IMR-90 (cell line): ENCODE data around the gene SYNRG.

Experiments
- CEBPB ChIP-seq: IDR thresholded peaks from 2 replicates; pipeline ENCODE4 v1.6.1; 2012; ENCODE audit warnings: low read depth, low read length, improper control_type of control experiment
- CHD1 ChIP-seq: IDR thresholded peaks from 2 replicates; pipeline ENCODE4 v1.6.1; 2012; ENCODE audit warnings: low read depth, low read length, improper control_type of control experiment
- MAZ ChIP-seq: IDR thresholded peaks from 2 replicates; pipeline ENCODE4 v1.6.1; 2012; ENCODE audit warnings: low read depth, mild to moderate bottlenecking, low read length, improper control_type of control experiment, moderate library complexity, borderline replicate concordance
- MXI1 ChIP-seq: IDR thresholded peaks from 2 replicates; pipeline ENCODE4 v1.6.1; 2012; ENCODE audit warnings: low read depth, mild to moderate bottlenecking, low read length, moderate library complexity, borderline replicate concordance
- NFE2L2 ChIP-seq: fragments of 150-350 bp; IDR thresholded peaks from 2 replicates; pipeline ENCODE4 v1.6.1; 2016; ENCODE audit warnings: low read depth, mild to moderate bottlenecking, low read length
- POLR2A ChIP-seq: IDR thresholded peaks from 2 replicates; pipeline ENCODE4 v1.6.1; 2012; ENCODE audit warnings: mild to moderate bottlenecking, low read depth, low read length
- RAD21 ChIP-seq: IDR thresholded peaks from 2 replicates; pipeline ENCODE4 v1.6.1; 2012; ENCODE audit warnings: low read length, improper control_type of control experiment
- RCOR1 ChIP-seq: IDR thresholded peaks from 2 replicates; pipeline ENCODE4 v1.6.1; 2012; ENCODE audit warnings: mild to moderate bottlenecking, low read length, improper control_type of control experiment; ENCODE audit not compliant: insufficient replicate concordance
- SMC3 ChIP-seq: fragments of 150-350 bp; IDR thresholded peaks from 2 replicates; pipeline ENCODE4 v1.6.1; 2016; ENCODE audit warnings: low read depth, mild to moderate bottlenecking, antibody characterized with exemption, low read length, moderate library complexity
- USF2 ChIP-seq: fragments of 150-350 bp; IDR thresholded peaks from 2 replicates; pipeline ENCODE4 v1.6.1; 2017; ENCODE audit warnings: mild to moderate bottlenecking, antibody characterized with exemption, low read length, low read depth
- TF ChIP-seq, protein P1 (sequence below): conservative IDR thresholded peaks from 2 replicates; pipeline ENCODE4 v1.5.1; 2012; ENCODE audit warnings: mild to moderate bottlenecking, low read depth, low read length, improper control_type of control experiment

DNA sequence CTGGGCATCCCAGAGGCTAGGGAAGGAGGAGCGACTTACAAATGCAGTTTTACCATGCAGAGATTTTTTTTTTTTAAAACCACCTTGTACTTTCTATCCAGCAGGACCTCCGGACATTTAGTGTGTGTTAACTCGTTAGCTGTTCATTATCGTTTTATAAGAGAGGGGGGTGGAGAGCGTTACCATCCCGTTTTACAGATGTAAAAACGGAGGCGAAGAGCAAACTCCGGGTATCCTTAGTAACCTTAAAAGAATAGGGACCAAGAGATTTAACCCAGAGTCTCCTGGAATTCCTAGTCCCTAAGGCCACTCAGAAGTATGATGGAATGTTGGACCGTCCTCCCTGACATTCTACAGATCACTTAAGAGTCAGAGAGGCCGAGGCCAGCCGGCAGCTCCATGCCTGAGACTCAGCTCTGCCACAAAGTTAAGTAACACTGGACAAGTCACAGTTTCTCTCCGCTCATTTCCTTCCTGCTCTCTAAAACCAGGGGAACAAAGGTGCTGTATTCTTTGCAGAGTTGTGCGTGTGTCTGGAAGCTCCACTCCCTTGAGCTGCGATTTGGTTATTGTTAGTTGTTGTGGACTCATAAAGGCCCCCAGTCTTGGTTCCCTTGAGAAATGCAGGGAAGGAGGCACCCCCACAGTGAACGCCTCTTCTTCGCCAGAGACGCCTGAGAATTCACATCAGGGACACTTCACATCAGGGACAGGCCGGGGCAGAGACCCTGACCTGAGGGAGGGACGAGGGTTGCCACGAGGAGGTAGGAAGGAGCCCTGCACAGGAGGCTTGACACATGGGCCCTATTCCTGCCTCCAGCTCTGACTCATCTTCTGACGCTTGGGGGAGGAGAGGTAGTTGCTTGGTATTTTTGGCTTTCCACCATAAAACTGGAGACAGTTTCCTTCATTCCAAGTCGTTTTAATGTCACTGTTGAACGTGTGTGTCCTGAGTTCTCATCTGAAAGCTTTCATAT lies 118.3 kb downstream of the SYNRG start:
- TF ChIP-seq, protein P1, sequence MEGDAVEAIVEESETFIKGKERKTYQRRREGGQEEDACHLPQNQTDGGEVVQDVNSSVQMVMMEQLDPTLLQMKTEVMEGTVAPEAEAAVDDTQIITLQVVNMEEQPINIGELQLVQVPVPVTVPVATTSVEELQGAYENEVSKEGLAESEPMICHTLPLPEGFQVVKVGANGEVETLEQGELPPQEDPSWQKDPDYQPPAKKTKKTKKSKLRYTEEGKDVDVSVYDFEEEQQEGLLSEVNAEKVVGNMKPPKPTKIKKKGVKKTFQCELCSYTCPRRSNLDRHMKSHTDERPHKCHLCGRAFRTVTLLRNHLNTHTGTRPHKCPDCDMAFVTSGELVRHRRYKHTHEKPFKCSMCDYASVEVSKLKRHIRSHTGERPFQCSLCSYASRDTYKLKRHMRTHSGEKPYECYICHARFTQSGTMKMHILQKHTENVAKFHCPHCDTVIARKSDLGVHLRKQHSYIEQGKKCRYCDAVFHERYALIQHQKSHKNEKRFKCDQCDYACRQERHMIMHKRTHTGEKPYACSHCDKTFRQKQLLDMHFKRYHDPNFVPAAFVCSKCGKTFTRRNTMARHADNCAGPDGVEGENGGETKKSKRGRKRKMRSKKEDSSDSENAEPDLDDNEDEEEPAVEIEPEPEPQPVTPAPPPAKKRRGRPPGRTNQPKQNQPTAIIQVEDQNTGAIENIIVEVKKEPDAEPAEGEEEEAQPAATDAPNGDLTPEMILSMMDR = 0 out of 2 replicates have a peak, but pooled peaks have one; percentile 0
- peak; percentile 92 for TF ChIP-seq POLR2A
- no peak for TF ChIP-seq MAZ
- TF ChIP-seq CEBPB = no peak
- TF ChIP-seq RAD21 = peak; percentile 18
- TF ChIP-seq NFE2L2 = no peak
- TF ChIP-seq MXI1 = peak; percentile 98
- TF ChIP-seq SMC3 = no peak
- TF ChIP-seq RCOR1 = no peak
- TF ChIP-seq CHD1 = peak; percentile 68
- TF ChIP-seq USF2 = 0 out of 2 replicates have a peak, but pooled peaks have one; percentile 47
